Right cardiac atrium (tissue), 5 donors: Measurements from ENCODE around the gene OR2A12. TPM values are rescaled to one million over a fixed set of nuclear protein-coding genes. Genes with fewer than 3 reads are reported as not detected.

Experiments
- polyA plus RNA-seq: library from polyadenylated mRNA; stranded (reverse); fragments of 200-250 nt; gene quantifications from one replicate; pipeline ENCODE4 v1.2.3, GENCODE V29; 2013
- total RNA-seq, 4 donors: library from RNA; stranded (reverse); fragmentation: NEBNext Ultra II Directional; extraction: Animal tissue kit (Norgen Biotek cat#: 25700); gene quantifications; one replicate each; pipeline ENCODE4 v1.2.1, GENCODE V29; 2021
- donor health status: healthy with polysubstance abuse.
- donor health status: DM: no; HTN: yes; CAD: no.
- donor health status: DM: no; HTN: no; CAD: no.
- donor health status: DM: no; HTN: yes; CAD: no; lungs with severe emphysema.
- donor health status: DM: yes; HTN: yes; CAD: no.

OR2A12 gene
- total and polyA plus RNA-seq, 5 donors: not detected

Other genes with a start within 250 kb of the OR2A12 start
- gene TCAF1, start 184.1 kb upstream of the OR2A12 start, total RNA-seq: 10 to 100 TPM; 22.1 to 33.7 (median 25.2) TPM
- 12.7 TPM for gene TCAF1, start 184.1 kb upstream of the OR2A12 start, polyA plus RNA-seq
- gene OR2F2, start 151.0 kb upstream of the OR2A12 start, total RNA-seq: not detected
- not detected for gene OR2F2, start 151.0 kb upstream of the OR2A12 start, polyA plus RNA-seq
- not detected for gene OR2F1, start 131.4 kb upstream of the OR2A12 start, total RNA-seq
- not detected for gene OR2F1, start 131.4 kb upstream of the OR2A12 start, polyA plus RNA-seq
- gene OR6B1, start 86.0 kb upstream of the OR2A12 start, total RNA-seq: not detected
- not detected for gene OR6B1, start 86.0 kb upstream of the OR2A12 start, polyA plus RNA-seq
- gene OR2A5, start 37.3 kb upstream of the OR2A12 start, total RNA-seq: not detected
- not detected for gene OR2A5, start 37.3 kb upstream of the OR2A12 start, polyA plus RNA-seq
- gene OR2A25, start 16.5 kb upstream of the OR2A12 start, total RNA-seq: not detected
- not detected for gene OR2A25, start 16.5 kb upstream of the OR2A12 start, polyA plus RNA-seq
- gene OR2A2, start 23.3 kb downstream of the OR2A12 start, total RNA-seq: not detected
- not detected for gene OR2A2, start 23.3 kb downstream of the OR2A12 start, polyA plus RNA-seq
- gene OR2A14, start 36.9 kb downstream of the OR2A12 start, total RNA-seq: not detected
- gene OR2A14, start 36.9 kb downstream of the OR2A12 start, polyA plus RNA-seq: not detected
- under 1 TPM in 3 of 4 donors, not detected in 1; 0.14 to 0.28 (median 0.24) TPM for gene CTAGE4, start 97.2 kb downstream of the OR2A12 start, total RNA-seq
- 0.41 TPM for gene CTAGE4, start 97.2 kb downstream of the OR2A12 start, polyA plus RNA-seq
- gene ARHGEF35, start 109.6 kb downstream of the OR2A12 start, total RNA-seq: 1 to 10 TPM in 3 of 4 donors, under 1 TPM in 1; 0.29 to 4.1 (median 2.6) TPM
- 2.9 TPM for gene ARHGEF35, start 109.6 kb downstream of the OR2A12 start, polyA plus RNA-seq
- gene OR2A42, start 153.3 kb downstream of the OR2A12 start, total RNA-seq: not detected
- 0.20 TPM for gene OR2A42, start 153.3 kb downstream of the OR2A12 start, polyA plus RNA-seq
- 1 to 10 TPM in 3 of 4 donors, under 1 TPM in 1; 0.40 to 1.5 (median 1.4) TPM for gene OR2A7, start 178.5 kb downstream of the OR2A12 start, total RNA-seq
- 0.45 TPM for gene OR2A7, start 178.5 kb downstream of the OR2A12 start, polyA plus RNA-seq
- gene CTAGE8, start 183.0 kb downstream of the OR2A12 start, total RNA-seq: under 1 TPM; 0.14 to 0.91 (median 0.38) TPM
- gene CTAGE8, start 183.0 kb downstream of the OR2A12 start, polyA plus RNA-seq: 0.23 TPM
- under 1 TPM in 1 of 4 donors, not detected in 3; 0.39 TPM for gene OR2A1, start 226.1 kb downstream of the OR2A12 start, total RNA-seq
- 0.02 TPM for gene OR2A1, start 226.1 kb downstream of the OR2A12 start, polyA plus RNA-seq